Endothelial cell (in vitro differentiated cells): ENCODE results near the gene TRAK1. TPM values are rescaled to one million over a fixed set of nuclear protein-coding genes. Genes with fewer than 3 reads are reported as not detected.

ENCODE experiments used
- DNase-seq: peaks from one replicate; pipeline ENCODE4 v3.0.0; 2021; ENCODE audit warnings: low spot score
- H3K27ac Mint-ChIP-seq: one replicate; pipeline ENCODE4 v1.8.0; 2021; ENCODE audit warnings: mixed read lengths, inconsistent platforms; ENCODE audit not compliant: unreplicated experiment
- H3K27me3 Mint-ChIP-seq: one replicate; pipeline ENCODE4 v1.8.0; 2021; ENCODE audit warnings: mild to moderate bottlenecking, moderate library complexity, mixed read lengths, inconsistent platforms; ENCODE audit not compliant: unreplicated experiment
- H3K36me3 Mint-ChIP-seq: one replicate; pipeline ENCODE4 v1.8.0; 2021; ENCODE audit warnings: mild to moderate bottlenecking, low read depth, mixed read lengths, inconsistent platforms; ENCODE audit not compliant: unreplicated experiment
- H3K4me1 Mint-ChIP-seq: one replicate; pipeline ENCODE4 v1.8.0; 2021; ENCODE audit warnings: mild to moderate bottlenecking, mixed read lengths, inconsistent platforms; ENCODE audit not compliant: unreplicated experiment
- H3K4me3 Mint-ChIP-seq: one replicate; pipeline ENCODE4 v1.8.0; 2021; ENCODE audit warnings: mild to moderate bottlenecking, mixed read lengths, inconsistent platforms; ENCODE audit not compliant: unreplicated experiment
- H3K9me3 Mint-ChIP-seq: one replicate; pipeline ENCODE4 v1.8.0; 2021; ENCODE audit warnings: mixed read lengths, inconsistent platforms; ENCODE audit not compliant: unreplicated experiment
- CTCF ChIP-seq: fragments of 200-600 bp; sonication (generic); IDR thresholded peaks from one replicate; pipeline ENCODE4 v1.5.0; 2021; ENCODE audit warnings: antibody characterized with exemption; ENCODE audit not compliant: unreplicated experiment
- total RNA-seq: library from RNA; stranded (reverse); fragmentation: NEBNext Ultra II Directional; extraction: Animal tissue kit (Norgen Biotek cat#: 25700); gene quantifications from one replicate; pipeline ENCODE4 v1.2.1, GENCODE V29; 2021; ENCODE audit not compliant: unreplicated experiment

TRAK1 gene
- total RNA-seq, 1 donor from 2014 or later = 48.2 TPM

- no peak overlapping the region for H3K4me3 Mint-ChIP-seq
- no peak overlapping the region for H3K27ac Mint-ChIP-seq
- TF ChIP-seq CTCF = peak; percentile 80
Observed at GRCh38 chr3:42190701-42191442, 99.7 kb downstream of the TRAK1 start.

GRCh38 chr3:42191443-42191747, 100.2 kb downstream of the TRAK1 start:
- peaks cover 1% of the 10 kb centered on the region for H3K27me3 Mint-ChIP-seq
- peak; percentile 31 for TF ChIP-seq CTCF
- H3K36me3 Mint-ChIP-seq = peaks cover 31% of the 10 kb centered on the region
- no peaks in the 10 kb centered on the region for H3K9me3 Mint-ChIP-seq
- peaks cover 51% of the 10 kb centered on the region for H3K4me1 Mint-ChIP-seq
- DNase-seq = no peak
- H3K27ac Mint-ChIP-seq = no peak overlapping the region
- no peak overlapping the region for H3K4me3 Mint-ChIP-seq

More at GRCh38 chr3:42190701-42191442, 99.7 kb downstream of the TRAK1 start:
- H3K4me1 Mint-ChIP-seq = peaks cover 46% of the 10 kb centered on the region
- peak; percentile 79 for DNase-seq
- H3K27me3 Mint-ChIP-seq = peaks cover 1% of the 10 kb centered on the region
- H3K9me3 Mint-ChIP-seq = no peaks in the 10 kb centered on the region
- H3K36me3 Mint-ChIP-seq = peaks cover 28% of the 10 kb centered on the region

- H3K4me1 Mint-ChIP-seq = peaks cover 58% of the 10 kb centered on the region
- H3K27me3 Mint-ChIP-seq = peaks cover 1% of the 10 kb centered on the region
- peaks cover 31% of the 10 kb centered on the region for H3K36me3 Mint-ChIP-seq
- peak overlapping the region; percentile 97 for H3K27ac Mint-ChIP-seq
- H3K4me3 Mint-ChIP-seq = peak overlapping the region; percentile 53
- TF ChIP-seq CTCF = no peak
- no peak for DNase-seq
- H3K9me3 Mint-ChIP-seq = no peaks in the 10 kb centered on the region
Observed at GRCh38 chr3:42192334-42193200, 101.4 kb downstream of the TRAK1 start.

- H3K4me1 Mint-ChIP-seq = peaks cover 57% of the 10 kb centered on the region
- no peak for TF ChIP-seq CTCF
- DNase-seq = no peak
- H3K4me3 Mint-ChIP-seq = no peak overlapping the region
- H3K27me3 Mint-ChIP-seq = peaks cover 1% of the 10 kb centered on the region
- no peak overlapping the region for H3K27ac Mint-ChIP-seq
- H3K36me3 Mint-ChIP-seq = peaks cover 28% of the 10 kb centered on the region
- no peaks in the 10 kb centered on the region for H3K9me3 Mint-ChIP-seq
Observed at GRCh38 chr3:42194943-42195510, 103.9 kb downstream of the TRAK1 start.
